Activated CD8-positive, alpha-beta memory T cell treated with anti-CD3 and anti-CD28 coated beads, Interleukin-2, amount 50 U/mL, for 24 hours (primary cell): ENCODE results near the gene SLC6A17.

Source experiments
- DNase-seq: peaks from one replicate; pipeline ENCODE4 v3.0.0-alpha.2; 2020; ENCODE audit errors: extremely low read depth

Gene SLC6A17

DNA sequence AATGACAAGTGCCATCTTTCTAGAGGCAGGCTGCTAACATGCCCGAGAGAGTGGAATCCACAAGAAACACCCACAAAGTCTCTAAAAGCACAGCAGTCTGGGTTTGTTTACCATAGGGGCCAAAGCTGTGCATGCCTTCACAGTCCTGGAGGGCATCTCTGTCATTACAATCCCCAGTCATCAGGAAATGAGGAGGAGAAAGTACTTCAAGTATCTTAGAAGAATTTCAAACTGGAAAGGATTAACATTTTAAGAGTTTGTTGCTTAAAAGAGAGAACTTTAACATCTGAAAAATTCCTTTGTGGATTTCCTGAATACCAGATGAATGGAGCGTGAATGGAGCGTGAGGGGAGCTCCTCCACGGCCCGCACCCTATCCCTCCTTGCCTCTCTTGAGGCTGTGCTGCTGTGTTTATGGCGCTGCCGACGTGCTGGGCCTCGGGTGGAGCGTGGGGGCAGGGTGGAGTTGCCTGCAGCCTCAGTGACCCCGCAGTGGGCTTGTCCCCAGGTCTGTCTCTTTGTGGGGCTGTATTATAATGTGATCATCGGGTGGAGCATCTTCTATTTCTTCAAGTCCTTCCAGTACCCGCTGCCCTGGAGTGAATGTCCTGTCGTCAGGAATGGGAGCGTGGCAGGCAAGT lies 23.3 kb downstream of the SLC6A17 start:
- no peak for DNase-seq

DNA sequence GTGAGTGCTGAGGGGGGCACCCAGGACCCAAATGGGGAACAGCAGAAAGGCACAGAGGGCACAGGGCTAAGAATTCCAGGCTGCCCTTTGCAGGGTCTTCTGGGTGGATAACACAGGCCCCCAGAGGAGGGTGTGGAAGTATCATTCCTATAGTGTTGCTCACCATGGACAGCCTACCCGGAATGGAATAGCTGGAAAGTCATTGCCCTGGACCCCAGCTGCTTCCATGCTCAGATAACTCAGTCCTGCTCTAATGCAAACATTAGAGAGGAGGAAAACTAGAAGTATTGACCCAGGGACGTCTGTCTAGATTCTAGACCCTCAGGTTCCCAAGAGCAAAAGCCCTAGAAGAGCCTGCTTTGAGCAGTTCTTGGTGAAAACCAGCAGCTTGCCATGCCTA lies 24.7 kb downstream of the SLC6A17 start:
- DNase-seq = no peak

DNA sequence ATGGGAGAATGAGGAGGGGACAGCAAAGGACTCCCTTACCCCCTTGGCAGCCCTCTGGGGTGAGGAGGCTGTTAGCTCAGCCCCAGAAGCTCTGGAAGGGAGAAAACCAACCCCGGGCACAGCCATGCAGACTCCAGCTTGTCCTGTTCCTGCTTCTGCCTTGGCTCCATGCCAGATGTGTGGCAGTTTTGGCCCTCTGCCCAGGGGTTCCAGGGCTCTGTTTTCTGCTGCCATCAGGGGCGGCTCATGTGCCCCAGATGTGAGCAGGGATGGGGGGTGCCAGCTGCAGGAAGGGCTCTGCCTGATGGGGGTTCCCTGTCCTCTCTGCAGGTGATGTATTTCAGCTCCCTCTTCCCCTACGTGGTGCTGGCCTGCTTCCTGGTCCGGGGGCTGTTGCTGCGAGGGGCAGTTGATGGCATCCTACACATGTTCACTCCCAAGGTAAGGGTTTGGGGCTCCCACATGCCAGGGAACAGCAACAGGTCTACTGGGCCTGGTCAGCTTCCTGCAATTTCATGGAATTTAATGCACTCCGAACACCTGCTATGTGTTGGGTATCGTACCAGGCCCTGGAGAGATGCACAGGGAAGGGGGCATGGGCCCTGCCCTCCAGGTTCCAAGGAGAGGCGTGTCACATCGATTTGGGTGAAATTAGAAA lies 26.1 kb downstream of the SLC6A17 start:
- no peak for DNase-seq

DNA sequence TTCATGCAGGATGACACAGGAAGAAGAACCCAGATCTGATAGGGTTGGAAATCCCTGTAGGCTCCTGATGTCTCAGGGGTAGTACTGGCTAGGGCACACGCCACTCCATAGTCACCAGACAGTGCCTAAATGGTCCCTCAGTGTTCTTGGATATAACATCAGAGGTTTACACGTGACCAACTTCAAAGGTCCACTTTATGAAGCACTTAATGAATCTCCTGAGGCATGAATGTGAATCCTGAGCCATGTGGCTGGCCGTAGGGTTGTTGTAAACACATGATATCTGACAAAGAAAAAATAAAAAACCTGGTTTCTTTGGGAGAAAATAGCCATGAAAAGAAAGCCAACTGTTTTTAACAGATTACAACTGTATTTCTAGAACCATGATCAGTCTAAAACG lies 27.5 kb downstream of the SLC6A17 start:
- no peak for DNase-seq

DNA sequence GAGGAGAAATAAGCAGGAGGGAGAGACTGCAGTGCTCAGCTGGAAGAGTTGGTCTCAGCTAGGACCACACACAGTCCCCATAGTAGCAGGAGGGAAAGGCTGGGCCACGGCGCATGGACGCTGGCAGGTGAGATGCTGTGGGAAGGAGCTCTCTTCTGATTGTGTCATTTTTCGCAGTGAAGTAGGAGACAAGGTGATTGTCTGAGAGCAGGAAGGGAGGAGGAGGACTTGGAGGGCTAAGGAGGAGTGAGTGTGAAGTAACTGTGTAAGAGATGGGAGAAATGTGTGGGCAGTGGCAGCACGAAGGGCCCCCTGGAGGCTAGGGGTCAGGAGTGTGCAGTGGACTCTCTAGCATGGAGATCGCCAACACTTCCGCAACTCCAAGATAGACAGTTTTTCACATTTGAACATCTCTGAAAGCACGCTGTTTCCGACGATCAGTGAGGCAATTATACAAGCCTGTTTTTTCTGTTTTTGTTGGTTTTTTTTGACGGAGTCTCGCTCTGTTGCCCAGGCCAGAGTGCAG lies 33.4 kb downstream of the SLC6A17 start:
- no peak for DNase-seq

DNA sequence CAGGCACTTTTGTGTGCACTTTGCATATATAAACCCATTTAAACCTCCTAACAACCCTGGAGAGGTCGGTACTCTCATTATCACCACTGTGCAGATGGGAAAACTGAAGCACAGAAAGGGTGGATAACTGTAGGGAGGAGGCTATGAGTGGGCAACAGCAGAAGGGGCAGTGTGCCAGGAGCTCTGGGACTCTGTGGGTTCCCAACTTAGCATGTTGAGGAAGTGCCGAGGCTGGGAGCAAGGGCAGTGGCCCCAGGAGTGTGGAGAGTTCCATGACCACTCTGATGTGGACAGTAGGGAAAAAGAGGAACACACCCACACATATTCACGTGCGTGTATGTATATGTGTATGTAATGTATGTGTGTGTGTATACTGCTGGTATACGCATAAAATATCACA lies 34.2 kb downstream of the SLC6A17 start:
- no peak for DNase-seq

DNA sequence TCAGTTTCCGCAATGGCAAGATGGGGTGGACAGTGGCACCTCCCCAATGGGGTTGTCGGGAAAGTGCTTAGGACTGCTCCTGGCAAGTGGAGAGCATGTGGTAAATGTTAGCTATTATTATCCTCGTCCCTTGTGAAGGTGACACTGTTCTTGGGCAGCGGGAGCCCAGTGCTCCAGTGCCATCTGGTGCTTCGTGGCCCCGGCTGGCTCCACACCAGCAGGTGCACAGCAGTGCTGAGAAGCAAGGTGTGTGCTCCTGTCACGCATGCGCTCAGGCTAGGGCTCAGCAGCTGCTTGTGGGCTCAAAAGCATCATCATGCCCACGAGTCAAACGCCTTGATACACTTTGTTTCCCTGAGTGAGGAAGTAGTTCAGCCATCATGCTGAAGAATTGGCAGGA lies 34.9 kb downstream of the SLC6A17 start:
- DNase-seq = no peak

DNA sequence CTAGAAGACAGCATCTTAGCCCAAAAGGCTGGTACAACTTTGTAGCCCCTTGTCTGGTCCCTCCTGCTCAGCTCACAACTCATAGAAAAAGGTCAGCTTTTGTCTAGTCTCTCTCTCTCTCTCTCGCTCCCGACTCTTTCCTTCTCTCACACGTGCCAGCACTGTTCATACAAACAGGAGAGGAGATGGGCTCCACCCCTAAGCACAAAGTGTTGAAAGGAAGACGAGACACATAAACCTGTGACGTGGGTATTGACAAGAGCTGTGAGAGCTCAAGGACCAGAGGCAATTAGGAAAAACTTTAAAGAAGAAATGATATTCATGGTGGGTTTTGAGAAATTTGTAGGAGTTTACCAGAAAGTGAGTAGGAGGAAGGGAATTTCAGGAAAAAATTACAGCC lies 36.3 kb downstream of the SLC6A17 start:
- DNase-seq = no peak

DNA sequence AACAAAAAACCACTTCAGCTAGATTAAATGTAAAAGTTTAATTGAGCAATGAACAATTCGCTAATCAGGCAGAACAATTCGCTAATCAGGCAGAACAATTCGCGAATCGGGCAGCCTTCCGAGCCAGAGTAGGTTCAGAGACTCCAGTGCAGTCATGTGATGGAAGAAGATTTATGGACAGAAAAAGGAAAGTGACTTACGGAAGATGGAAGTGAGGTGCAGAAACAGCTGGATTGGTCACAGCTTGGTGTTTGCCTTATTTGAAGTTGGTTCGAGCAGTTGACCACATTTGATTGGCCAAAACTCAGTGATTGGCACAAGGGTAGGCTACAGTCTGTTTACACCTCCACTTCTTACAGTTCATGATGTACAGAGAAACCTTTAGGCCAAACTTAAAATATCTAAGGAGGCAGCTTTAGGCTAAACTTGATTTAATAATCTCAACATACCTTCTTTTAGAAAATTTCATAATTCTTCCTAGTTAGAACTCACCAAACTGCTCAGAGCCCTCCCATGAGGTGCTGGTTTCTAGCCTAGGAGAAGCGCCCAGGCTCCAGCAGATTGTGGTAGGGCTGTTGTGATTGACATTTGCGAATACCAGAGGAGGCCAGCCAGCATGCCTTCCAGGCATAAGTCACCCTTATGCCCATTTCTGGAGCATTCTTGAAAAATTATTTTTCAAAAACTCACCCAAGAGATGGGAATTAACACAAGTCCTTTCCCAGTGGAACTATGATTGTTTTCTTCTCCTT lies 37.0 kb downstream of the SLC6A17 start:
- DNase-seq = no peak

DNA sequence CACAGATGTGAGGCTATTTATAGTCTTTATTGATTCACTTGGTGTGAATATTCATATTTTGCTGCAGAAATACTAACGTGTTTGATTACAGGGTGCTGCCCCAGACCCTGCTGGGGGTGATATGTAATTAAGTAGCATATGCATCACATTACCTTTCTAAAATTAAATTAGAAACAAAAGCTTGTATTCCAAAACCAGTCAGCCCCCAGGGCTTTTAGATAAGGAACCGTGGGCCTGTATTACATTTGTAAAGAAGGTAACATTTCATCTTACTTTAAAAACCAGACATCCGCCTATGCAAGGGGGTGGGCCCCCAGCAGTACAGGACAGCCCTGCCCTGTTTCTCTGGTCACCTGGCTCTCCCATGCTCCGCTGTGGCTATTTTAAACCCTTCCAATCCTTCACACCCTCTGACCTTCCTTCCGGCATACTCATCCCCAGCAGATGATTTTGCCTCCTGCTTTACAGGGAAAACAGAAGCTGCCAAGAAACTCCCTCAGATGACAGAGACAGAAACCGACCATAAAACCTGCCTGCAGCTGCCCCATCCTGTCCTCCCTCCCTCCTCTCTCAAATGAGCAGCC lies 37.8 kb downstream of the SLC6A17 start:
- no peak for DNase-seq

DNA sequence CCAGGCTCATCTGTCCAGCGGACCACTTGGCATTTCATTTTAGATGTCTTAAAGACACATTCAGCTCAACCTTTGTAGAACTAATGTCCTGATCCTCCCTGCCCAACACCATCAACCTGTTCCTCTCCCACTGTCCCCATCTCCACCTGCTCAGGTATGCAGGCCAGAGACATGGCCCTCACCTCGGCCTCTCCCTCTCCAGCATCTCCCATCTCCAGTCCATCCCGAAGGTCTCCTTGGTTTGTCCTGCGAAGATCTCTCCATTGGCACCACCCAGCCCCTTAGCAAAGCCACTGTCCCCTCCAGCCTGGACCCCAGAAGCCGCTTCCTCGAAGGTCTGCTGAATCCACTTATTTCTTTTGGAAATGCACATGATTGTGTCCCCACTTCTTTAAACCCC lies 38.9 kb downstream of the SLC6A17 start:
- no peak for DNase-seq

DNA sequence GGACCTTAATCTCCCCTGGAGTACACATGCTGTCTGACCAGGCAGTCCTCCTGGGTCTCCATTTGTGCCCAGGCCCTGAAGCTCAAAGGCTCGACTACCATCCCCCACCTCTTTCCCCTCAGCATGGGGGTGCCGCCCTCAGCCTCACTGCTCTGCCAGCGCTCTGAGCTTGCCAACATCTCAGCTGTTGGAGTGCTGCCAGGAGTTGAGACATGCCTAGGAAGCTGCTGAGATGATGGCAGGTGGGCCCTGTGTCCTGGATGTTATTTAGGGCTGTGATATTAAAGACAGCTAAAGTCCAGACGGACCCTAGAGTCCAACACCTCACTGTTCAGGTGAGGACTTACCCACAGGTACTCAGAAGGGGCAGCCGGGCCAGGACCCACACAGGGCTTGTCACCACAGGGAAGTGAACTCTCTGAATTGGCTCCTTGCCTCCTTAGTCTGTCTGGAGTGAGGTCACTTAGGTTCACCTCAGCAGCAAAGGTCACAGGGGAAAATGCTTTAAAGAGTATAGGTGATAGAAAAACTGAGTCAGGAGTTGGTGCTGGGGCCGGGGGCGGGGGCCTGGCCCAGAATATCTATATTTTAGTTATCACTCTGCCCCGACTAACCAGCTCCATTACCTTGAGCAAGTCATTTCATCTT lies 40.1 kb downstream of the SLC6A17 start:
- DNase-seq = no peak

DNA sequence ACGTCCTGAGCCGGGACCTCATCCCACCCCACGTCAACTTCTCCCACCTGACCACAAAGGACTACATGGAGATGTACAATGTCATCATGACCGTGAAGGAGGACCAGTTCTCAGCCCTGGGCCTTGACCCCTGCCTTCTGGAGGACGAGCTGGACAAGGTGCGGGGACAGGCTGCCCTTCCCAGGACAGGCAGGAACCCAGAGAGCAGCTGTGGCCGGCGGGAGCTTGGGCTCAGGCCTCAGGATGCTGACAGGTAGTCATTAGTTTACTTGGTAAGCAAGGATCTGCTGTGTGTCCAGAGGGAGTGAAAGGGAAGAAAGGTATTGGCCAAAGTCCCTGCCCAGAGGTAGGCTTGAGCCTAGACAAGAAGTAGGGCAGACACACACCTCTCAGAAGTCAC lies 42.2 kb downstream of the SLC6A17 start:
- no peak for DNase-seq

DNA sequence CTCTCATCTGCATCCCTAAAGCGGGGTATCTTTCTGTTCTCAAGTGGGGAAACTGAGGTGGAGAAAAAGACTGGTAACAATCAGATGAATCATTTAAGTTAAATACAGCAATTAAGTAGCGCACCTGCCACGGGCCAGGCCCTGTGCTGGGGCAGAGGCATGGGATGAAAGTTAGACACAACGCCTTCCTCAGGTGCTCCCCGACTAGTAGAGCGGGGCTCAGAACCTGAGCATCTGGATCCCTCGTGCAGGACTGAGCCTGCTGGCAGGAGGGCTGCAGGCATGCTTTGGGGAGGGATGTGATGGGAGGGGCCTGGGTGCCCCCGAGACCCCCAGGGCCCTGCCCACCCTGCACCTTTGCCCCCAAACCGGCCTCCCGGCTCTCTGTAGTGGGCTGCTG lies 44.9 kb downstream of the SLC6A17 start:
- no peak for DNase-seq

DNA sequence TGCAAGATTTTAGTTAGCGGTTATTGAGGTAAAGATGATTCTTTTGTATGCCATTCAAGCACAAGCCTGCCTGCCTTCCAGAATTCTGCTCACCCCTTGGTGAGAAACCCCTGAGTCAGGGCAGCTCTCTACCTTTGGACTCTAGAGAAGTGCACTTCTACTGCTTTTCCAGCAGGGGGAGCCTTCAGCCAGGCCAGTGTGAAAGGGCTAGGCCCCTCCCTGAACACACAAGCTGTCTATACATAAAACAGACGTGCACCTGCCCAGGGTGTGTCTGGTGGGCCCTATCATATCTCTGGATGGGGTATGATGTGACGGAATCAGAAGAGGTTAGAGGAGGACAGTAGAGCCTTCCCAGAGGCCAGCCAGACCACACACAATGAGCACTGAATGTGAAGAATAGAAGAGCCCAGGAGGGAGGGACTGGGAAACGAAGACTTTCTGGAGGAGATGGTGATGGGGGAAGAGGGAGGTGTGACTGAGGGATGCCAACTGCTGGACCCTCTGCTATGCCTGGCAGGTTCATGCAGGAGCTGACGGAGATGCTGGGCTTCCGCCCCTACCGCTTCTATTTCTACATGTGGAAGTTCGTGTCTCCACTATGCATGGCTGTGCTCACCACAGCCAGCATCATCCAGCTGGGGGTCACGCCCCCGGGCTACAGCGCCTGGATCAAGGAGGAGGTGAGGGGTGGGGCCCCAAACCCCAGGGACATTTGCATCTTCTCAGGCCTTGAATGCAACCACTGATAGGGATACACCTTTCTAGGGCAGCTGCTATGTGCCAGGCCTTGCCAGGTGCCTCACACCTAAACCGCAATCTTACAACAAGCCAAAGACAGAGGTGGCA lies 46.8 kb downstream of the SLC6A17 start:
- peak; percentile 21 for DNase-seq

DNA sequence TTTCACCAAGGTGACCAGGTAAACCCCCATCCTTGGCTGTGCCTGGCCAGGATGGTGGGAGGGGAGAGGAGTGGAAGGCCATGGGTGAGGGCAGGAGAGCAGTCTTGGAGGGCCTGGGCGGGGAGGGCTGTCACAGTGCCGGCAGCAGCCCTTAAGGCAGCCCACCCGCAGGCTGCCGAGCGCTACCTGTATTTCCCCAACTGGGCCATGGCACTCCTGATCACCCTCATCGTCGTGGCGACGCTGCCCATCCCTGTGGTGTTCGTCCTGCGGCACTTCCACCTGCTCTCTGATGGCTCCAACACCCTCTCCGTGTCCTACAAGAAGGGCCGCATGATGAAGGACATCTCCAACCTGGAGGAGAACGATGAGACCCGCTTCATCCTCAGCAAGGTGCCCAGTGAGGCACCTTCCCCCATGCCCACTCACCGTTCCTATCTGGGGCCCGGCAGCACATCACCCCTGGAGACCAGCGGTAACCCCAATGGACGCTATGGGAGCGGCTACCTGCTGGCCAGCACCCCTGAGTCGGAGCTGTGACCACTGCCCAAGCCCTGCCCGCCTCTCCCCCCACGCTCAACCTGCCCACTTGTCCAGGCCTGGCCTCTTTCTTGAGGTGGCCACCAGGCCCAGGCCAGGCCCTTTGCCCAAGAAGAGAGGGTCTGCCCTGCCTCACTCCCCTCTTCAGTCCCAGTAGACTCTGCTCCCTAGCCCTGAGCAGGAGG lies 47.8 kb downstream of the SLC6A17 start:
- no peak for DNase-seq

DNA sequence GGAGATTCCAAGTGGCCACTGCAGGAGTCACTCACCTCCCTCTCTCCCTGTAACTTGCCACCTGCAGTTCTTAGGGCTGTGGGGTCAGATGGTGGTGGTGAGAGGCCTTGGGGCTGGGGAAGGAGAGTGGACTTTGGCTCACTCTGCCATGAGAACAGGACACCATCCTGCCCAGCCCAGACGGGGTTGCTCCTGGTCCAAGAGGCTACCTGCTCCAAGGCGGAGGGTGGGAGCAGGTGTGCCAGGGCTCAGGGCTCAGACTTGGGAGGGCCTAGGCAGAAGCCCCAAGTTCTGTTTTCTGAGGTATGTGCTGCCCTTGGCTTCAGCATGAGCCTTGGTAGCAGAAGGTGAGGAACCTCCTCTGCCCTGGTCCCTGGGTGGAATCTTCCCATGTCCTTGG lies 48.5 kb downstream of the SLC6A17 start:
- DNase-seq = no peak

DNA sequence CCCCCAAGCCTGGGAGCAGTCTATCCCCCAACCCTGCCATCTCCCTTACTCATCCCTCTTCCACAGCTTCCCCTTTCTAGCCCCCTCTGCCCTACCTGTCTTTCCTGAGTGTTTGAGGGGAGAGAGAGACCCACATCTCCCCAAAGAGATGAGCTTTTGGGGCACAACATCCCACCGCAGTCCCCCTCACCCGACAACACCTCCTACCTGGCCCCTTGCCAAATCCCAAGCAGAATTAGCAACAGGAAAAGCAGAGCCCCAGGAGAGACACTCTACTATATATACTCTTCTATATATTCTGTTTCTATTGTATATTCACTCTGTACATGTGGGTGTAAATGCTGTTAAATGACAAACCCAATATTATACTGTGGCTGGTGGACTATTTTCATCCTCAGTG lies 49.9 kb downstream of the SLC6A17 start:
- no peak for DNase-seq

DNA sequence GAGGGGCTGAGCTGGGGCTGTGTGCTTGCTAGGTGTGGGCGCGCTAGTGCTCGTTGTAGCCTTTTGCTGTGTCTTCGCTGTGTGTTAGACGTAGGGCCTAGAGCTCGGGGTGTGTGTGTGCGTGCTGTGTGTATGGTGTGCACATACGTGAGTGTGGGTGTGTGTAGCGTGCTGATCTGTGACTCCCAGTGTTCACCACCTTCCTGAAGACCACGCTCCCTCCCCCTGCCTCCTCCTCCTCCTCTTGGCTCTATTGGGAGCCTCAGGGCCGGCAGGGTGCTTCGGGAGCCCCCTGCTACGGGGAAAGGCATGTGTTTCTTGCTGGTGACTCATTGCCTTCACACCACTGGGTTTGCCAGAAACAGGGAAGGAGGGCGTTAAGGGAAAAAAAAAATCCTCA lies 50.4 kb downstream of the SLC6A17 start:
- DNase-seq = no peak

DNA sequence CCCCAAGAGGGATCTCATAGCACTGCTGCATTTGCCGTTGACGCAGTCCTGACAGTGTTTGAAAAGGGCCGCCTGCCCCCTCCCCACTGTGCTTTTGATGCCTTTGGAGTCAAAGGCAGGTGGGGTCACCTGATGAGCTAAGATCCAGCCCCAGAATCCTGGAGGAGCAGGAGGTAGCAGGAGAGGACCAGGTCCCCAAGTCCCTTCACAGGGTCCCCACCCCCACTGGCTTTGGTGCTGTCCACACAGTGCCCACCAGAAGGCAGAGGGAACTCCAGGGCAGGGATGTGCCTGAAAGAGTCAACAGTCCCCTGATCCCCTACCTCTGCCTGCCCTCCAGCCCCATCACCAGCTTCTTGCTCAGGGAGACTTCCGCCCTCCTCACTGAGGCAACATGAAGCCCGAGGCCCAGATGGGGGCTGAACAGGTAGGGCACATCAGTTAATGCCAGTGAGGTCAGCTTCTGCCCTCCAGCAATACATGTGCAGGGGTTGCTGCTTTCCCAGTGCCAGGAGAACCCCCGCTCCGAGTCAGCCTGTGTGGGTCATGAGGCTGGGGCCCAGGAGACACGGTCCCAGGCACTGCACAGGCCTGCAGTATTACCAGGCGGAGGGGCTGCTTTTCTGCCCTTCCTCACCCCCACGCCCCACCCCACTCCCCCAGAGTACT lies 51.0 kb downstream of the SLC6A17 start:
- no peak for DNase-seq
